ENCODE results near the gene SCAPER. TPM values are rescaled to one million over a fixed set of nuclear protein-coding genes. Genes with fewer than 3 reads are reported as not detected.
"Not testable (repeated sequence)": the region's sequence is repeated elsewhere in the genome, so short reads cannot be mapped to it uniquely, and the experiment has no call there.

The SCAPER gene
- total and polyA plus RNA-seq, 4 donors: 3.3 to 18.0 (median 9.9) TPM

DNA sequence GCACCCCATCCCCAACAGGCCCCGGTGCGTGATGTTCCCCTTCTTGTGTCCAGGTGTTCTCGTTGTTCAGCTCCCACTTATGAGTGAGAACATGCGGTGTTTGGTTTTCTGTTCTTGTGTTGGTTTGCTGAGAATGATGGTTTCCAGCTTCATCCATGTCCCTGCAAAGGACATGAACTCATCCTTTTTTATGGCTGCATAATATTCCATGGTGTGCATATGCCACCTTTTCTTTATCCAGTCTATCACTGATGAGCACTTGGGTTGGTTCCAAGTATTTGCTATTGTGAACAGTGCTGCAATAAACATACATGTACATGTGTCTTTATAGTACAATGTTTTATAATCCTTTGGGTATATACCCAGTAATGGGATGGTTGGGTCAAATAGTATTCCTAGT is 217.5 kb downstream of the SCAPER start:
- not testable (repeated sequence) for H3K9ac ChIP-seq (ENCODE audit: low read depth in 1 of 2, low read length in 2 of 2); H3K4me3 ChIP-seq (ENCODE audit: low read depth in 1 of 3, low read length in 3 of 3); H3K27me3 ChIP-seq (ENCODE audit: control insufficient read depth in 4 of 4, insufficient read depth in 4 of 4, low read length in 3 of 4); H3K36me3 ChIP-seq (ENCODE audit: control insufficient read depth in 4 of 4, insufficient read depth in 3 of 4, low read depth in 1 of 4, low read length in 3 of 4); H3K9me3 ChIP-seq (ENCODE audit: control insufficient read depth in 4 of 4, low read length in 3 of 4); DNase-seq (ENCODE audit: low spot score); H3K4me1 ChIP-seq (ENCODE audit: control insufficient read depth in 4 of 4, insufficient read depth in 4 of 4, low read length in 3 of 4); H3K27ac ChIP-seq (ENCODE audit: low read depth in 1 of 2, low read length in 2 of 2)
- 98% methylated on average over 4 of the region's 4 CpGs for WGBS

DNA sequence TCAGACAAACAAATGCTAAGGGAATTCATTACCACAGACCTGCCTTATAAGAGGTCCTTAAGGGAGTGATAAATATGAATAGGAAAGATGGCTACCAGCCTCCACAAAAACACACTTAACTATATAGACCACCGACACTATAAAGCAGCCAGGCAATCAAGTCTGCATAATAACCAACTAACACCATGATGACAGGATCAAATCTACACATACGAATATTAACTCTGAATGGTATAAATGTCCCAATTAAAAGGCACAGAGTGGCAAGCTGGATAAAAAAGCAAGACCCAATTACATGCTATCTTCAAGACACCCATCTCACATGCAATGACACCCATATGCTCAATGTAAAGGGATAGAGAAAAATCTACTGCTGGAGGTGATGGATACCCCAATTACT is 221.1 kb downstream of the SCAPER start:
- Histone ChIP-seq H3K4me1 (ENCODE audit: control insufficient read depth in 4 of 4, insufficient read depth in 4 of 4, low read length in 3 of 4) (no peaks in the 10 kb centered on the region), H3K4me3 (ENCODE audit: low read depth in 1 of 3, low read length in 3 of 3) (no peak overlapping the region), H3K36me3 (ENCODE audit: control insufficient read depth in 4 of 4, insufficient read depth in 3 of 4, low read depth in 1 of 4, low read length in 3 of 4) (peaks cover 0 to 2% (median 0%) of the 10 kb centered on the region in 4 donors), H3K27me3 (ENCODE audit: control insufficient read depth in 4 of 4, insufficient read depth in 4 of 4, low read length in 3 of 4) (no peaks in the 10 kb centered on the region), H3K9me3 (ENCODE audit: control insufficient read depth in 4 of 4, low read length in 3 of 4) (no peaks in the 10 kb centered on the region), H3K9ac (ENCODE audit: low read depth in 1 of 2, low read length in 2 of 2) (no peak overlapping the region), H3K27ac (ENCODE audit: low read depth in 1 of 2, low read length in 2 of 2) (no peak overlapping the region)
- DNase-seq (ENCODE audit: low spot score): no peak
- WGBS: 100% methylated on average over 2 of the region's 2 CpGs
- TF ChIP-seq, protein P1, sequence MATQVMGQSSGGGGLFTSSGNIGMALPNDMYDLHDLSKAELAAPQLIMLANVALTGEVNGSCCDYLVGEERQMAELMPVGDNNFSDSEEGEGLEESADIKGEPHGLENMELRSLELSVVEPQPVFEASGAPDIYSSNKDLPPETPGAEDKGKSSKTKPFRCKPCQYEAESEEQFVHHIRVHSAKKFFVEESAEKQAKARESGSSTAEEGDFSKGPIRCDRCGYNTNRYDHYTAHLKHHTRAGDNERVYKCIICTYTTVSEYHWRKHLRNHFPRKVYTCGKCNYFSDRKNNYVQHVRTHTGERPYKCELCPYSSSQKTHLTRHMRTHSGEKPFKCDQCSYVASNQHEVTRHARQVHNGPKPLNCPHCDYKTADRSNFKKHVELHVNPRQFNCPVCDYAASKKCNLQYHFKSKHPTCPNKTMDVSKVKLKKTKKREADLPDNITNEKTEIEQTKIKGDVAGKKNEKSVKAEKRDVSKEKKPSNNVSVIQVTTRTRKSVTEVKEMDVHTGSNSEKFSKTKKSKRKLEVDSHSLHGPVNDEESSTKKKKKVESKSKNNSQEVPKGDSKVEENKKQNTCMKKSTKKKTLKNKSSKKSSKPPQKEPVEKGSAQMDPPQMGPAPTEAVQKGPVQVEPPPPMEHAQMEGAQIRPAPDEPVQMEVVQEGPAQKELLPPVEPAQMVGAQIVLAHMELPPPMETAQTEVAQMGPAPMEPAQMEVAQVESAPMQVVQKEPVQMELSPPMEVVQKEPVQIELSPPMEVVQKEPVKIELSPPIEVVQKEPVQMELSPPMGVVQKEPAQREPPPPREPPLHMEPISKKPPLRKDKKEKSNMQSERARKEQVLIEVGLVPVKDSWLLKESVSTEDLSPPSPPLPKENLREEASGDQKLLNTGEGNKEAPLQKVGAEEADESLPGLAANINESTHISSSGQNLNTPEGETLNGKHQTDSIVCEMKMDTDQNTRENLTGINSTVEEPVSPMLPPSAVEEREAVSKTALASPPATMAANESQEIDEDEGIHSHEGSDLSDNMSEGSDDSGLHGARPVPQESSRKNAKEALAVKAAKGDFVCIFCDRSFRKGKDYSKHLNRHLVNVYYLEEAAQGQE (IDR thresholded peaks at IDR 0.05): no peak
- no peak for TF ChIP-seq RXRA (IDR thresholded peaks at IDR 0.05)
- no peak for TF ChIP-seq GABPA (IDR thresholded peaks at IDR 0.05 in 1 of 2, conservative IDR thresholded peaks at IDR 0.05 in 1 of 2)
- TF ChIP-seq, protein P2, sequence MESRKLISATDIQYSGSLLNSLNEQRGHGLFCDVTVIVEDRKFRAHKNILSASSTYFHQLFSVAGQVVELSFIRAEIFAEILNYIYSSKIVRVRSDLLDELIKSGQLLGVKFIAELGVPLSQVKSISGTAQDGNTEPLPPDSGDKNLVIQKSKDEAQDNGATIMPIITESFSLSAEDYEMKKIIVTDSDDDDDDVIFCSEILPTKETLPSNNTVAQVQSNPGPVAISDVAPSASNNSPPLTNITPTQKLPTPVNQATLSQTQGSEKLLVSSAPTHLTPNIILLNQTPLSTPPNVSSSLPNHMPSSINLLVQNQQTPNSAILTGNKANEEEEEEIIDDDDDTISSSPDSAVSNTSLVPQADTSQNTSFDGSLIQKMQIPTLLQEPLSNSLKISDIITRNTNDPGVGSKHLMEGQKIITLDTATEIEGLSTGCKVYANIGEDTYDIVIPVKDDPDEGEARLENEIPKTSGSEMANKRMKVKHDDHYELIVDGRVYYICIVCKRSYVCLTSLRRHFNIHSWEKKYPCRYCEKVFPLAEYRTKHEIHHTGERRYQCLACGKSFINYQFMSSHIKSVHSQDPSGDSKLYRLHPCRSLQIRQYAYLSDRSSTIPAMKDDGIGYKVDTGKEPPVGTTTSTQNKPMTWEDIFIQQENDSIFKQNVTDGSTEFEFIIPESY (IDR thresholded peaks at IDR 0.05): no peak
- TF ChIP-seq, protein P3, sequence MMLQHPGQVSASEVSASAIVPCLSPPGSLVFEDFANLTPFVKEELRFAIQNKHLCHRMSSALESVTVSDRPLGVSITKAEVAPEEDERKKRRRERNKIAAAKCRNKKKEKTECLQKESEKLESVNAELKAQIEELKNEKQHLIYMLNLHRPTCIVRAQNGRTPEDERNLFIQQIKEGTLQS (IDR thresholded peaks at IDR 0.05): no peak

DNA sequence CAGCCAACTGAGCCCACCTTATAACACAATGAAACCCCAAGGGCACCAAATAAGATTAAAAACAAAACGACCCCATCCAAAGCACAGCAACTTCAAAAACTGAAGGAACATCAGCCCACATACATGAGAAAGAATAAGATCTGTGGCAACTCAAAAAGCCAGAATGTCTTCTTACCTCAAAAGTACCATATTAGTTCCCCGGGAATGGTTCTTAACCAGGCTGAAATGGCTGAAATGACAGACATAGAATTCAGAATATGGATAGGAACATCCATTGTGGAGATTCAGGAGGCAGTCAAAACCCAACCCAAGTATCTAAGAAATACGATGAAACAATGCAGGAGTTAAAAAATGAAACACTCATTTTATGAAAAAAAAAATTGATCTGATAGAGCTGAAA is 222.3 kb downstream of the SCAPER start:
- Histone ChIP-seq H3K27ac (ENCODE audit: low read depth in 1 of 2, low read length in 2 of 2) (no peak overlapping the region), H3K27me3 (ENCODE audit: control insufficient read depth in 4 of 4, insufficient read depth in 4 of 4, low read length in 3 of 4) (no peaks in the 10 kb centered on the region), H3K9ac (ENCODE audit: low read depth in 1 of 2, low read length in 2 of 2) (no peak overlapping the region), H3K9me3 (ENCODE audit: control insufficient read depth in 4 of 4, low read length in 3 of 4) (no peaks in the 10 kb centered on the region), H3K4me3 (ENCODE audit: low read depth in 1 of 3, low read length in 3 of 3) (no peak overlapping the region), H3K4me1 (ENCODE audit: control insufficient read depth in 4 of 4, insufficient read depth in 4 of 4, low read length in 3 of 4) (no peaks in the 10 kb centered on the region), H3K36me3 (ENCODE audit: control insufficient read depth in 4 of 4, insufficient read depth in 3 of 4, low read depth in 1 of 4, low read length in 3 of 4) (peaks cover 0 to 2% (median 0%) of the 10 kb centered on the region in 4 donors)
- TF ChIP-seq, protein P3 (IDR thresholded peaks at IDR 0.05): no peak
- TF ChIP-seq RAD21 (IDR thresholded peaks at IDR 0.05) (no peak), YY1 (IDR thresholded peaks at IDR 0.05) (no peak), HNF4A (conservative IDR thresholded peaks at IDR 0.05) (no peak), EGR1 (IDR thresholded peaks at IDR 0.05; ENCODE audit: low read depth in 2 of 2) (no peak), JUND (IDR thresholded peaks at IDR 0.05) (no peak), NR2F2 (IDR thresholded peaks at IDR 0.05) (no peak), RXRA (IDR thresholded peaks at IDR 0.05) (no peak), FOXA1 (IDR thresholded peaks at IDR 0.05) (no peak), HNF4G (IDR thresholded peaks at IDR 0.05) (no peak), SP1 (IDR thresholded peaks at IDR 0.05) (no peak), FOXA2 (IDR thresholded peaks at IDR 0.05) (no peak)
- TF ChIP-seq, protein P4, sequence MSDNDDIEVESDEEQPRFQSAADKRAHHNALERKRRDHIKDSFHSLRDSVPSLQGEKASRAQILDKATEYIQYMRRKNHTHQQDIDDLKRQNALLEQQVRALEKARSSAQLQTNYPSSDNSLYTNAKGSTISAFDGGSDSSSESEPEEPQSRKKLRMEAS (IDR thresholded peaks at IDR 0.05): no peak
- no peak for DNase-seq (ENCODE audit: low spot score)
- WGBS: 96% methylated on average over 3 of the region's 3 CpGs
